Fibroblast of skin of scalp (primary cell): Measurements from ENCODE around the gene TBX5.

Source experiments
- DNase-seq: peaks from one replicate; pipeline ENCODE4 v3.0.0-alpha.2; 2013

Gene TBX5

DNA sequence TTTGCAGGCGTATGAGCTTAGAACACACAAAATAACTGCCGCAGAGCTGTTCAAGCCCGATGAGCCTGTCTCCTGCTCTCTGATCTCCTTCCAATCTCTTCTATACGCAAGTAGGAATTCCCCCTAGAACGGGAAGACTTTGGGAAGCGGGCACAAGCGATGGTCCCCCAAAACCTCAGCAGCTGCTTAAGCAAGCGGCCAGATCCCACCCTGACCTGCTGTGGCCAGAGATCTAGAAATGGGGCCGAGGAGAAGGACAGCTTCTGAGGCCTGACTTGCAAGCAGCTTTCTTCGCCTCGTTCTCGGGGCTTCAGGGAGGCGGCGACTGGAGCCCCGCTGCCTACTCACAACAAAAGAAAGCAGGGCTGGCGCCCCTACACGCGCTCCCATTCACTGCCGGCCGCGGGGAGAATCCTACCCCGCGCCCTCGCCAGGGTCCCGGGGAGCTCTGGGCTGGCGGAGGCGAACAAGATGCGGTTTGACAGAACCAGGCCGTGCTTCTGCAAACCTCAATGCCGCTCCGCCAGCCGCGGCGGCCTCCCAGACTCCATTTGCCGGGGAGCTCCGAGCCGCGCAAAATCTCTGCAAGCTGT, 922 bp downstream of the TBX5 start:
- DNase-seq = no peak

DNA sequence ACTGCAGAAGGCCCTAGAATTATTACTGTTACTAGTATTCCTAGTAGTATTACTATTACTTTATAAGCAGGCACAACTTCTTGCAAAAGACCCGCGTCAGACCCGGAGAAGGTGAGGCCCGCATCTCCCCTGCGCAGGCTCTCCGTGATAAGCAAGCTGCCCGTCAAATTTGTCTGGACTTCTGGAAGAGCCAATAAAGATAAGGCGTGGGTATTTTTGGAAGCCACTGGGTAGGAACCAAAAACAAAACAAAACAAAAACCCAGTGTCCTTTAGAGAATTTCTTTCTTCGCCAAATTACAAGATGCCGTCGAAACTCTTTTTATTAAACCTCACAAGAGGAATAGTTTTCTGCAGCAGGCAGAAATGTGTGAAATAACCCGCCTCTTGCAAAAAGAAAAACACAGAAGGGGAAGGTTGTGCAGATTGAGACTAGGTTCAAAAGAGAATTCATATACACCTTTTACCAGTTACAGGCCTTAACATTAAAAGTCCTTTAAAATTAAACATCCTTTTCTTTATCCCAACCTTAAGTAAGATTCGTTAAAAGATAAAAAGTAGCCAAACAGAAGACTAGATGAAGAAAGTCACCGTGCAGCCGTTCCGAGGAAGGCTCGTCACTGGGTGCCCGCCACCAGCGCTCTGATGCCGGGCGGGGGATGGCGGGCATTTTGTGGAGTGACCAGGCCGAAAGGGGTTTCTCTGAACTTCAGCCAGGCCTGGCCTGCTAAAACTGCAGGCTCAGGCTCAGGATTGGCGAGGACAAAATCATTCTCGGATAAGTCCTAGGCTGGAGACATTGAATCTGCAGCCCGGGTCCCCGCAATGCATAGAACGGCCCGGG, 1.6 kb downstream of the TBX5 start:
- no peak for DNase-seq

DNA sequence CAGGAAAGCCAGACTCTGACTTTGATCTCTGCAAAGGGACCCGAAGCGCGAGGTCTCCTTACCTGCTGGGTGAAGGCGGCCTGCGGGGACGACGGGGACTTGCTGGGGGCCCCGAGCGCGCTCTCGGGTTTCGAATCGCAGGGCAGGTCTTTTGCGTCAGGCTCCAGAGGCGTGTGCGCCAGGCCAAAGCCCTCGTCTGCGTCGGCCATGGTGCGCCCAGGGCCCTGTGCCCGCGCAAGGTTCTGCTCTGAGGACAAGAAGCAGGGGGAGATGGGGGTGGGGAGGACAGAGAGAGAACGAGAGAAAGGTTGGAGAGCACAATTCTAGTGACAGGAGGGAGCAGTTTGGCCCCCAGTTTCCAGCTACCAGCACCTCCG, 2.3 kb downstream of the TBX5 start:
- DNase-seq = no peak

DNA sequence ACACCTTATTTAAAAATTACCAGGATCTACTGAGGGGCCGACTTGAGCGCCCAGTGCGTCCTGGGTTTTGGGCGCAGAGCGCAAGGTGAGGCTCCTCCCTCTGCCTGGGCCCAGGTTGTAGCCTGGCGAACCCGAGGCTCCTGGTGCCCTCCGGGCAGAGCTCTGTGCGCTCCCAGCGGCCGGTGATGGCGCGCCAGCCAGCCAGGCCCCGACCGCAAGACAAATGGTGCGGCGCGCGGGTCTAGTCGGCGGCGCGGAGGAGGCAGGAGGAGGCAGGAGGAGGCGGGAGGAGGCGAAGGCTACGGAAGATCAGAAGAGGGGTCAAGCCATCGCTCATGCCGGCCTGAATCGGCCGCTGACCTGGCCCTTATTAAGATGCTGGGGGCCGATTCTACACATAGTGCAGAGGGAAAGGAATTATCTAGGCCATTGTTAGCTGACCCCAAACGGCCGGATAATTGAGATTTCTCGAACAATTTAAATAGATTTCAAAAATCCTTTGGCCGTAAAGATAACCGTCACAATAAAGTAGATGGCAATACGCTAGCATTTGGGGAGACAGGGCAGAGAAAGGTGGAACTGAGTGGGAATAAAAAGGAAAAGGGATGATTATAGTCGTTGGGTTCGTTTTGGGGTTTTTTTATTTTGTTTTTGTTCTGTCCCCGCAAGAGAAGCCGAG, 2.8 kb downstream of the TBX5 start:
- no peak for DNase-seq

DNA sequence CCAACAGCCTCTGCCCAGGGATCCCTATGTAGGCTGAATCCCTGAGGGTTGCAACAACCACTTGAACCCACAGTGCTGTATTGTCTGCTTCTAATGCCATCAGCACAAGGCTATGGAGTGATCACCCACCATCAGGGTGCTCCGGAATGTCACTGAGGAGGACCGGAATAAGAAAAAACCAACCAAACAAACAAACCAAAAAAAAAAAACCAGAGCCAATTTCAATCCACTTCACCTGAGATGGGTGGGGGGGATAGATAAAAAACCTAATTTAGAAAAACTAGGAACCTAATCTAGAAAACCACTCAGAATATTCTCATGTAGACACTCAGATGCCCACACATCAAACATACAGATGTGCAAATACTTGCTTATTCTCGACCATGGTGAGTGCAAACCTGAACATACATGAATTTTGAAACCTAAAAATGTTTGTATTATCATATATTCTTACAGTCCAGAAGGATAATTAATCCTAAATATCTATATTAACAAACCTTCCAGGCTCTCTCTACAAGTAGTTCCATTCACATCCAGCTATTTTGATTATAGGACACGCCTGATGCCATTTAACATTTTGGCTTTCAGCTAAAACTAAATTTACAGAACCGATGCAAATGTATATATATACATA, 3.7 kb downstream of the TBX5 start:
- DNase-seq = no peak

DNA sequence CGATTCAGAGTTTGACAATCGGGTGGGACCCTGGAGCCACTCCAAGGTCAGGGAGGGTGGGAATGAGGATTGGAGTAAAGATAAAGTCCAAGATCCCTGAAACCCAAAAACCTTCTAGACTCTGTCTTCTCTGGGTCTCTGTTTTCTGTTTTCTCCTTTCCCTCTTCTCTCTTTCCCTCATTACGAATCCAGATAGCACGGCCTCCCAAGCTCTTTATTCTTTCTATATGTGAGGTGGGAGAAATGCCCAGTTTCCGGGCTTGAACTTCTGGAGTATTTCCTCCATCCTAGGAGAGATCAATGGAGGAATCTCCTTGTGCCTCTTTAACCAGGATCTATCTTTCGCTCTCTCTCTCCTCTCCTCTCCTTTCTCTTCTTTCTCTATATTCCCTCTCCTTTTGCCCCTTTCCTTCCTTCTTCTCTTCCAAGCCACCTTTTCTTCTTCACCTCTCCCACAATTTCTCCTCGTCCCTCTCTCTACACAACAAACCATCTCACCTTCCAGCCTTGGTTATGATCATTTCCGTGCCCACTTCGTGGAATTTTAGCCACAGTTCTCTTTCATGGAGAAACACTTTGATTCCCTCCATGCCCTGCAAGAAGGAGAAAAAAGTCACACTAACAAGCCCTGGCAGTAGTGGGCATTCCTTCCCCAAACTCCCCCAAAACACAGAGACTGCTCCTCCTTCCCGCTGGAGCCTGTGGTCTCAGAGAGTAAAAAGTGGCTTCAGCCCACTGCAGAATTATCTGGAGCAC, 4.4 kb downstream of the TBX5 start:
- no peak for DNase-seq

DNA sequence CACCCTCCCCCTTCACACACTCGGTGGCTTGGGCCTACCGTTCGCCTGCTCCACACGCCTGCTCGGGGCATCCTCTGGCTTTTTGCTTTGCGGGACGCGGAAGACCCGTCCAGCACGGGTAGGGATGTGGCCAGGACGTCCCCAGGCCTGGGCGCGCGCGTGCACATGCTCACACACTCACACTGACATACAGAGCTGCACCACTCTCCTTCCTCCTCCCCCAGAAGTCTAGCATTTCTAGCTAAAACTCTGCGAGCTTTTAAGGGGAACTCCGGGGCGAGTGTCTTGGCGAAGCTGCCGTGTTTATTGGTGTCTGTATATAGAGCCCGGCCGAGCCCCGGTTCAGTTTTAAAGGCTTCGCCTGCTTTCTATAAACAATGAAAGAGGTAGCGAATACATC, 5.0 kb downstream of the TBX5 start:
- no peak for DNase-seq

DNA sequence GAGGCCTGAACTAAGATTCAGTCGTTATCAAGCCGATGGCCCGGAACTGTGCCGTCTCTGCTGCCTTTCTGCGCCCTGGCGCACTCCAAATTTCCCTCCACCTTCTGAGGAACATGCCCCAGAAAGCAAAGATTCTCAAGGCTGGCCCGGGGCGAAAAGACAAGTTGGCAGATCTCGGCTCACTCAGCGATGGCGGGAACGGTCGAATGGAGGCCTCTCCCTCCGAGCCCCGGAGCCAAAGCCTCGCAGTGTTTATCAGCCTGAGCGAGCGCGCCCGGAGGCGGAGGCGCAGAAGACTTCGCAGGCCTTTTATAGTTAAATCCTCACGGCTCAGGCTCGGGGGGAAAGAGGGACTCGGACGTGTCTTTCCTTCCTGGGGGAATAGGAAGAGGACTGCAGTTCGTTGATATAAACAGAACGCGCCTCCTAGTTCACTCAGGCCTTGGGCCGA, 5.6 kb downstream of the TBX5 start:
- DNase-seq = no peak

DNA sequence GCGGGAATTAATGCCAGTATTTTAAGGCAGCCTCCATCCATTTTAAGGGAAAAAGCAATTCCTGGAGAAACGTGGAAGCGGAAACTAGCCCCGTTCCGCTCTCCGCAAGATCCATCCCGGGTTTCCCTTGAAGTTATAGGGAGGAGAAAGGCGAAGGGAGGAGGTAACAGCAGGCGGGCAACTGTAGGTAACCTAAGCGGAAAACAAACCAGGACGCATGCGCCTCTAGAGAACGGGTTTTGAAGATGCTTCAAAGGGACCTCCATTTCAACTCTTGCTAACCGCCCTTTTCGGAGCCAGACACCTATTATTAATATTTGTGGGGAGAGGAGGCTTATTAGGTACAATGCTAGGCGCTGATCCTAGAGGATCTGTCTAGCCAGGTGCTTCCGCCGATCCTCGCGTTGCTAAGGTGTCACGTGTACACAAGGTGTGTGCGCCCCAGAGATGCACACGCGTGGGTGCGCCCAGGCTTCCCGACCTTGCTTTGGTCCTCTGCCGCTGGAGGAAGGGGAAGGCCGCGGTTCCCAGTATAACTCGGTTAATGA, 6.2 kb downstream of the TBX5 start:
- no peak for DNase-seq

DNA sequence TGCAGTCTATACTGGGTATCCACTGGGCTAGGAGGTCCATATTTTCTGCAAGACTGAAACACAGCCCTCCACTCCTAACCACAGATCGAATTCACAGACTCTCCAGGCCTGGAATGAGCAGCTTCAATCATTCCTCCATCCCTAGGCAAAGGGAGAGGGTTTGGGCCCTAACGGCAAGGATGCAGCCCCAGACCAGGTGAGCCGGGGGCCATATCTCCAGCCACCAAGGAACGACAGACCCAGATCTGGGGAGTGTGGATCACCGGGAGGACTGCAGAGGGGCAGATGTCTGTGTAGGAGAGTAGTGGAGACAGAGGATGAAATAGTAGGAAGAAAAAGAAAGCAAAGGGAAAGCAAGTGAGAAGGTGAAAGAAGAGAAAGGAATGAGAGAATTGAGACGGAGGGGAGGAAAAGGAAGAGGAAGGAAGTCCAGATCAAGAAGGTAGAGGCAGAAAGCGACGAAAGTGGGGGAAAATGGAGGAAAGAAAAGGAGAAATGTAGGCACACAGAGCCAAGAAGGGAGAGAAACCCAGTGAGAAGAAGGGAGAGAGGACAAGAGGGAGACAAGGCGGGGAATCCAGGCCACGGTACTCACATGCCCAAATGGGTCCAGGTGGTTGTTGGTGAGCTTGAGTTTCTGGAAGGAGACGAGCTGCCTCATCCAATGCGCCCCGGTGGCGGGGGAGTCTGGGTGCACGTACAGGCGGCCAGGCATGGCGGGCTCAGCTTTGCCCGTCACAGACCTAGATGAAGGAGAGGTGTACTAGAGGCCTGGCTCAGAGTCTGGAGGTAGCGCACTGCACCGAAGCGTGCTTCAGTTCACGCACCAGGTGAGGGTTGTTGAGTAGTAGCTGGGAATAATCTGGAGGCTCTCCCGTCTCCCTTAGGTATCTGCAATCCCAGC, 7.7 kb downstream of the TBX5 start:
- no peak for DNase-seq

DNA sequence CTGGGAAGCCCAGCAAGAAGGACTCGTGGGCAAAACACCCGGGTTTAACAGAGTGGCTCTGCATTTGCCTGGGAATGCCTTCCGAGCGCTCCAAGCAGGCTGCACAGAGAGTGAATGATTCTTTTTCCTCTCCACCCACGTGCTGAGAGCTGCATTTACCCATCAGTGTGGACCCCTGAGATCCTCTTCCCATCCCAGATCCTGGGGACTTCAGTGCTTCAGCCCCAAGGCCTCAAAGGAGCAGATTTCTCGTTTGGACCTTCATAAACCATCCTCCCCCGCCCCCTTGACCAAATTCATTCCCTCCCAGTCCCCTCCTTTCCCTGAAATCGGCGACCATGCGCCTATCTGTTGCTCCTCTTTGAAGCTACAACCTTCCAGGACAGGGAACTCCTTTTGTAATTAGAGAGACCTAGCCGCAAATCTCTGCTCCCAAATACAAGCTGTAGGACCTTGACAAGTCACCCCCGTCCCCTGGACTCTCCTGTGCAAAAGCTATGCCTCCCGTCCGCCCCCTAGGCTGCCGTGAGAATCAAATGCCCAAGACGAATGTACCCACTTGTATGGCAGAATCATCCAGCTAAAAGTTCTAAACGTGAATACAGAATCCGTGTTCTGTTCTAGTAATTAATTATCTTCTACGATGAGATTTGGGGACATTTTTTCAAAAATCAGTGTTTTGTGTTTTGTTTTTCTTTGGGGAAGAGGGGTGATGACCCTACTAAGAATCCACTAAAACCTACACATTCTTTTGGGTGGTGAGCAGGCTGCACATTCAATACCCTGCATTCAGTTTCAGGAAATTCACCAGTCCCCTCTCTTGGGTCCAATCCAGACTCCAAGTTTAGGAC, 8.8 kb downstream of the TBX5 start:
- DNase-seq = no peak

DNA sequence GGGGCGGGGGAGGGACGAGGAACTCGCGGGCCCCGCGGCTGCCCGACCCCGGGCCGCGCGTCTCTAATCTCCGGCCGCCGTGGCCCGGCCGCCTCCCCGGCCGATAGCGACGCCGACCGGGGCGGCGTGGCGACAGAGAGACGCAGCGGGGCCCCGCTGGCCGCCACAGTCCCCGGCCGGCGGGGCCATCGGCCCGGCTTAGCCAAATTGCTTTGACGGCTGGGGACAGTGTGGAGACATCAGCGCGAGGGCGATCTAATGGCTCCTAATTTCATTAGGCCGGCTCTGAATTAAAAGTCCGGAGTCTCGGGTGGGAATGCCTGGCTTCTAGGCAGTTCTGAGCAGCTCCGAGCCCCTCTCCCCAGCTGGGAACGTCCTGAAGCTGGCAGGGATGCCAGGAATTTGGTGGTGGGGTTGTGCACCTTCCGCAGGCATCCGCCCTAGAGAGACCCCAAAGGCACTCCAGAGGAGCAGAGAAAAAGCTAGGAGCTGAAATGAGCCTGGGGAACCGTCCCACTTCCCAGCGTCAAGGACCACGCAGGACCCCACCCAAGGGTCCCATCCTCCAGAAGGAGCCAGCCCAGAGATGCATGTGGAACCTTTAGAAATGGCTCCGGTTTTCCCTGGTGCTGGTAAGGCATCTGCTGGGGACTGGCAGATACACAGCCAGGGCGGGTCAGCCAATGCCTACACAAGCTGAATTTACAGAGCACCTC, 9.6 kb downstream of the TBX5 start:
- DNase-seq = no peak

DNA sequence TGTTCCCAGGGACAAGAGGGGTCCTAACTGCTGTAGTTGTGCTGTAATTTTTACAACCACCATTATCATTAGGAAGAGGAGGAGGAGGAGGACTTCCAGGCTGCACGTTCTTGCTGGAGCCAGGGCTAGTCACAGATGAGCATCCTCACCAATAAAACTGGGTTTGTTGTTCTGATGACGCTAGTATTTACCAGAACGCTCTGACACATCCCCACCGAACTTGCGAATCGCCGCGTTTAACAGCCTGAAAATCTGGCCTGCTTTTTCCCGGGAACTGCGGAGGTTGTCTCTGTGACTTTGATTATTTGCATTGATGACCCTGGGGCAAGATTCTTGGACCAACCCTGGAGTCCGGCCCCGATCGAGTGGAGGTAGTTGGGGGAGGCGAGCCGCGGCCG, 10.2 kb downstream of the TBX5 start:
- DNase-seq = no peak

DNA sequence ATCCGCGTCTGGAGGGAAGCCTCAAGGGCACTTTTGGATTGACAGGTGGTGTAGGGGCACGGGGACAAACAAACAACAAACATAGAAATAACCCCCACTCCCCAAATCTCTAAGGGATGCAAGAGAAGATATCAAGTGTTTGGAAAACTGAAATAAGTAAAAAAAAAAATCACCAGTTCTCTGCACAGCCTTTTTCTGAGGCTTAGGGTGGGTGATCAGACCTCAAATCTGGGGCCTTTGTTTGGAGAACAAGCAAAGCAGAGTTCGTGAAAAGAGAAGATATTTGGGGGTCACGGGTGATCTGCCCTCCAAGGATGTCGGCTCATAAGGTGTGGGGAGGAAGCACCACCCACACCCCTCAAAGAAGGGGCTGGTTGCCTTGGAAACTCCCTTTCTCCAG, 10.7 kb downstream of the TBX5 start:
- no peak for DNase-seq

DNA sequence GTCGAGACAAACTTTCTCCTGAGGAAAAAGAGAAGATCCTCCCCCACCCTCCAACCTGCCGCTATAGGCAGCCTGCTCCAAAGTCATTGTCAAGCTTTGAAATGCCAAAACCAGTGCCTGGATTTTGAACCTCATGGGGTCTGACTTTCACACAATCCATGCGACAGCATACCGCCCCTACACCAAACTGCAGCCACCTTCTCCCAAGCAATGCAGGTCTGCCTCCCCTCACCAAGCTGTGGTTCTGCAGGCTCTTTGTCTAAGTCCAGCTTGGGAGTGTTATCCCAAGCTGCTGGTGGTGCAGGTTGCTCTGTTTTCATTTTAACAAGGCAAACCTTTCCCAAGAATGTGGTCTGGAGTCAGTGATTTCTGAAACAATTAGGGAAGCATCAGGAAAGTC, 12.4 kb downstream of the TBX5 start:
- no peak for DNase-seq

DNA sequence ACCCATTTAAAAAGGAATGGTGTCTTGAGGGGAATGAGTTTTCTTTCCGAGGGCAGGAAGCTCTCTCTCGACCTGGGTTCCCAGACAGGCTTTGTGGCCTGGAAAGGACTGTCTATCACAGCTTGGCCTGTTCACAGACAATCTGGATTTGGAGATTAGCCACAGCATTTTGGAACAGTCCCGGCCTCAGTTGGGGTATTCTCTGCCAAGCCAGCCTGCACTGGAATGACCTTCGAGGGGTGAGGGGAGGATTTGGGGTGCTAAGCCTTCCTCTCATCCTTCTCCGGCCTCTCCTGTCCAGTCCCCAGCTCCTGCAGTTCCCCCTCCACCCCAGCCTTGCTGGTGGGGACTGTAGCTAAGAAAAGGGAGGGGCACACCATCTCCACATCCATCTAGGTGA, 13.0 kb downstream of the TBX5 start:
- no peak for DNase-seq

DNA sequence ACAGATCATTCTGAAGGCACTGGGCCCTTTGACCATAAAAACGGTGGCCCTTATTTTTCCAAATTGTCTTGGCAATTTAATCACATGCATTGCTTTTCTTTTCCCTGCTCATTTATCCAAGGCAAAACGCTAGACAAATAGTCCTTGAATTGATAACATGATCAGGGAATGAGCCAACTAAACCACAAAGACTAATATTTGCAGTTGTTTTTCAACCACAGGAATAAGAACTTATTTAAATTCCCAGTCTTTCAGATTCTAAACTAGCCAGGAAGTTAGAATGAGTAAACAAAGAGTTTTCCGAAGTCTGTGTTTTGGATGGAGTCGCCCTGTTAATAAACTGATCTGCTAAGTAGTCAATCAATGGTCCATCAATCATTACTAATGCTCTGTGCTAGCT, 14.9 kb downstream of the TBX5 start:
- no peak for DNase-seq

DNA sequence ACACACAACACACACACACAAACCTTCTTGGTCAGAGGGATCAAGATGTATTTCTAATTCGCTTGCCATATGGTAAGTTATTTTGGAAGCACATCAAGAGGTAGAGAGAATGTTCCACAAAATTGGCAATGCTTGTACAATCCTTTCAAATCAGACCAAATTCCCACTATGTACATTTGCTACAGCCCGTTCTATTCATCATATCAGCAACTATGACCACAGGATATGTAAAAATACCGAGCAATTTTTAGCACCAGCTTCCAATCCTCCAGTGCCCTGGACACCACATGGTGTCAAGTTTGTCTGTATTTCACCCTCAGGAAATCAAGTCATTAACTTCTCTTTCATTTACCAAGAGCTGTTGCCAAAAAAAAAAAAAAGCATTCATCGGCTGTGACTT, 21.2 kb downstream of the TBX5 start:
- no peak for DNase-seq

DNA sequence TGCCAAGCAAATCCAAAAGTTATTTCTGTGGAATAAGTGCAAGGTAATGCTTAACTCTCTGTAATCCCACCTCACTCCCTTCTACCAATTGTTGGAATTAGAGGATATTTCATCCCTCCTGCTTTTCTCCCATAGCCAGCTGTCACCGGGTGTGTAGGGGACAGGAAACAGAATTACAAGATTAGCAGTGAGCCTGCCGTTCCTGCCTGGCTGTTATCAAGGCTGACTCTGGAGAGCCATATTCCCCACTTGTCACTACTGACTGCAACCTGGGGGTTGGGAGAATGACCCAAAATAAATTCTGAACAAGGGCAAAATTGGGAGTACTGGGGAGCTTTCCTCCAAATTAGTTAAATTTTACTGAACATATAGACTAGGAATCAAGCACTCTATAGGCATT, 24.8 kb downstream of the TBX5 start:
- DNase-seq = no peak

DNA sequence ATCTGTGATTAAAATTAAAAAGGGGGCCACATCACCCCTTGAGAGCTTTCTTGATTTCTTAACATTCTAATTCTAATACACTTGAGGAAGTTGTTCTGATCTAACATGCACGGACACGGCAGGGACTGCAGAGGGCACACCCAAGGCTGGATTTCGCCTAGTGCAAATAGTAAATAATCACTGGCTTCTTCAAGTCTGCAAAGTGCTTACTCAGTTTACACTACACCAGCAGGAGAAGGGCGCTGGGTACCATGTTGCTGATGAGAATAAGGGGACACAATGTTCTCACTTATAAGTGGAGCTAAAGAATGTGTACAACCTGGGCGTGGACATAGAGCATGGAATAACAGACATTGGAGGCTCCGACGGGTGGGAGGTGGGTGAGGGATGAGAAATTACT, 34.2 kb downstream of the TBX5 start:
- DNase-seq = no peak
